Measurements from ENCODE around the gene NEUROD2. TPM values are rescaled to one million over a fixed set of nuclear protein-coding genes. Genes with fewer than 3 reads are reported as not detected.

NEUROD2 gene
- total and polyA plus RNA-seq, 2 of the 13 experiments (the other 11 are each of a cell fraction or from before 2014, with no cell fraction given) = not detected

GRCh38 chr17:39655105-39655504, 47.4 kb upstream of the NEUROD2 start (continued):
- TF ChIP-seq ZHX2 (IDR thresholded peaks at IDR 0.05; ENCODE audit: low read depth) (no peak), ZHX2 (CRISPR knock-in tag; IDR thresholded peaks at IDR 0.05; ENCODE audit: borderline replicate concordance) (no peak)

GRCh38 chr17:39653662-39654331, 46.1 kb upstream of the NEUROD2 start:
- POLR2A ChIA-PET = interaction anchor here (0.7 to 2.6 kb wide), 14 partner anchors 10 to 101 kb away, joined by 3 to 21 read pairs (median 6); partner anchors contain the start of genes ERBB2, PGAP3 and PNMT
- intact Hi-C loops (cut with micrococcal nuclease; ENCODE audit: unreplicated experiment) (loop anchor here (2.0 kb wide), 1 partner anchor 31 kb away; no protein-coding TSS in a partner anchor), in situ Hi-C loops (cut with HindIII; ENCODE audit: extremely low pct_ligation_motif_present, low pct_unique_long_range_greater_than_20kb) (no loop called here)
- DNase-seq (ENCODE audit: low spot score) = peak; percentile 79
- H2AFZ ChIP-seq (ENCODE audit: low read length) = no peak overlapping the region
- FAIRE-seq = peak; percentile 95
- no peaks in the 10 kb centered on the region for H3K27me3 ChIP-seq (ENCODE audit: control insufficient read depth in 1 of 2, insufficient read depth in 2 of 2, low read length in 2 of 2)
- BruUV-seq (replicated peaks) = no TSS peak
- no peaks in the 10 kb centered on the region for H3K9me3 ChIP-seq (ENCODE audit: low read length)
- H3K79me2 ChIP-seq (ENCODE audit: insufficient read depth, low read length) = no peaks in the 10 kb centered on the region
- peak overlapping the region; percentile 48 for H3K27ac ChIP-seq (ENCODE audit: extremely low read length, insufficient read depth, low read length)
- H3K9ac ChIP-seq (ENCODE audit: insufficient read depth, low read depth, low read length) = no peak overlapping the region
- WGBS (ENCODE audit: low lambda C conversion rate) = 55% methylated on average over 13 of the region's 14 CpGs
- ATAC-seq = peak; percentile 65
- CTCF ChIA-PET (ENCODE audit: low intra/inter-chr PET ratio, low total read pairs) = interaction anchor here (0.7 to 4.0 kb wide), 5 partner anchors 14 to 106 kb away, joined by 4 to 71 read pairs (median 5); partner anchors contain the start of gene PNMT
- peaks cover 11 to 14% of the 10 kb centered on the region in 2 experiments; a peak in 4 of 5 replicates for H3K36me3 ChIP-seq (replicated peaks in 1 of 2; ENCODE audit: control insufficient read depth in 1 of 2, insufficient read depth in 2 of 2, low read length in 2 of 2)
- peak overlapping the region in 1 of 3 experiments; percentile 54; a peak in 1 of 6 replicates for H3K4me3 ChIP-seq (replicated peaks in 1 of 3; ENCODE audit: insufficient read depth in 1 of 3, low read depth in 2 of 3, low read length in 3 of 3)
- H4K20me1 ChIP-seq (ENCODE audit: insufficient read depth, low read length) = peaks cover 4% of the 10 kb centered on the region; the same call in 1 of the 2 replicates
- H3K4me2 ChIP-seq (ENCODE audit: low read depth, low read length) = peak overlapping the region; percentile 81
- peaks cover 31% of the 10 kb centered on the region for H3K4me1 ChIP-seq (ENCODE audit: insufficient read depth, low read length)
- TF ChIP-seq RORA (CRISPR knock-in tag; IDR thresholded peaks at IDR 0.05) (no peak), ZNF143 (CRISPR knock-in tag; IDR thresholded peaks at IDR 0.05) (no peak), HIVEP1 (CRISPR knock-in tag; IDR thresholded peaks at IDR 0.05) (no peak), PITX1 (CRISPR knock-in tag; IDR thresholded peaks at IDR 0.05) (peak; percentile 45; the same call in 1 of the 2 replicates), DMAP1 (CRISPR knock-in tag; IDR thresholded peaks at IDR 0.05) (no peak; the same call in 1 of the 2 replicates), ZKSCAN8 (CRISPR knock-in tag; IDR thresholded peaks at IDR 0.05; ENCODE audit: borderline replicate concordance) (0 out of 2 replicates have a peak, but pooled peaks have one; percentile 26), ZNF775 (CRISPR knock-in tag; IDR thresholded peaks at IDR 0.05; ENCODE audit: borderline replicate concordance) (no peak), SNRNP70 (IDR thresholded peaks at IDR 0.05; ENCODE audit: low read depth, low read length) (no peak), FOSL2 (CRISPR knock-in tag; IDR thresholded peaks at IDR 0.05) (peak; percentile 39; the same call in 1 of the 2 replicates), CBX2 (IDR thresholded peaks at IDR 0.05; ENCODE audit: low read depth, low read length) (no peak), CBX2 (CRISPR knock-in tag; IDR thresholded peaks at IDR 0.05; ENCODE audit: low read depth) (no peak), MLXIP (CRISPR knock-in tag; IDR thresholded peaks at IDR 0.05; ENCODE audit: borderline replicate concordance) (no peak)

Data from HepG2 (cell line).